ENCODE data around the gene CPVL. TPM values are rescaled to one million over a fixed set of nuclear protein-coding genes. Genes with fewer than 3 reads are reported as not detected.

Gene CPVL
- total RNA-seq, 2 experiments from 2014 or later: not detected

- TF ChIP-seq CTCF (conservative IDR thresholded peaks at IDR 0.05; ENCODE audit: low read length) (no peak), EZH2phosphoT487 (IDR thresholded peaks at IDR 0.05; ENCODE audit: borderline replicate concordance, low read depth, low read length) (no peak)
- no TSS peak for BruUV-seq (replicated peaks)
- no peaks in the 10 kb centered on the region for H3K9me3 ChIP-seq (ENCODE audit: low read length)
- H3K4me2 ChIP-seq (ENCODE audit: low read length): no peak overlapping the region
- no peaks in the 10 kb centered on the region for H3K79me2 ChIP-seq (ENCODE audit: insufficient read depth, low read depth, low read length)
- H3K9me2 ChIP-seq (ENCODE audit: insufficient read depth, low read length): no peaks in the 10 kb centered on the region
- POLR2A ChIA-PET: interaction anchor here (0.7 kb wide), 1 partner anchor 37 kb away, joined by 3 read pairs; no protein-coding TSS in a partner anchor
- H3K4me3 ChIP-seq (ENCODE audit: low read depth, low read length, poor library complexity, severe bottlenecking): no peak overlapping the region
- H2AFZ ChIP-seq (ENCODE audit: low read length): no peak overlapping the region
- H3K36me3 ChIP-seq (ENCODE audit: insufficient read depth, low read length): no peaks in the 10 kb centered on the region
- H4K20me1 ChIP-seq (ENCODE audit: insufficient read depth, low read length): no peaks in the 10 kb centered on the region
- no peak for DNase-seq (ENCODE audit: low spot score)
- no peak overlapping the region for H3K27ac ChIP-seq (ENCODE audit: low read depth, low read length, poor library complexity, severe bottlenecking)
- CTCF ChIA-PET (ENCODE audit: unreplicated experiment): no interaction called here
- intact Hi-C loops (cut with micrococcal nuclease; ENCODE audit: unreplicated experiment): no loop called here
- H3K4me1 ChIP-seq (ENCODE audit: insufficient read depth, low read length, poor library complexity, severe bottlenecking): no peaks in the 10 kb centered on the region
These were observed 146.9 kb downstream of the CPVL start for GRCh38 chr7:28999427-28999826.

DNA sequence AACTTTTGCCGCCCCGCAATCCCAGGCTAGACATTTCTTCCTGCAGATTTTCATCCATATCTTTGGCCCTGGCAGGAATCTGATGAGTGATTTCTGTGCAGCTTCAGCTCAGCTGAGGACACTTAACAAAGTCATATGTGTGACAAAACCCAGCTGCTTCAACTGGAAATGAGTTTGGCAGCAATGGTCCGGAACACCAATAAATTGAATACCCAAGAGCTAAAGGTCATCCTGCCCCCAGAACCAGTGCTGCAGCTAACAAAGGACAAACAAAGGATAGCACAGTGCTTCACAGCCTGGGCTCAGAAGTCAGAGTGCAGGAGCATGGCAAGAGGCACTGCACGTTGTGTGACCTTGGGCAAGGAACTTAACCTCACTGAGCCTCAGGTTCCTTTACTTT is 148.2 kb downstream of the CPVL start:
- Histone ChIP-seq H3K4me2 (ENCODE audit: low read length) (no peak overlapping the region), H3K9me2 (ENCODE audit: insufficient read depth, low read length) (no peaks in the 10 kb centered on the region), H3K79me2 (ENCODE audit: insufficient read depth, low read depth, low read length) (no peaks in the 10 kb centered on the region), H3K4me3 (ENCODE audit: low read depth, low read length, poor library complexity, severe bottlenecking) (no peak overlapping the region), H3K4me1 (ENCODE audit: insufficient read depth, low read length, poor library complexity, severe bottlenecking) (no peaks in the 10 kb centered on the region), H4K20me1 (ENCODE audit: insufficient read depth, low read length) (no peaks in the 10 kb centered on the region), H3K36me3 (ENCODE audit: insufficient read depth, low read length) (no peaks in the 10 kb centered on the region), H3K27ac (ENCODE audit: low read depth, low read length, poor library complexity, severe bottlenecking) (no peak overlapping the region), H2AFZ (ENCODE audit: low read length) (no peak overlapping the region), H3K9me3 (ENCODE audit: low read length) (no peaks in the 10 kb centered on the region)
- ChIA-PET POLR2A (interaction anchor here (1.2 kb wide), 1 partner anchor 86 kb away, joined by 3 read pairs; no protein-coding TSS in a partner anchor), CTCF (ENCODE audit: unreplicated experiment) (no interaction called here)
- TF ChIP-seq EZH2phosphoT487 (IDR thresholded peaks at IDR 0.05; ENCODE audit: borderline replicate concordance, low read depth, low read length): no peak
- TF ChIP-seq CTCF (conservative IDR thresholded peaks at IDR 0.05; ENCODE audit: low read length): no peak
- intact Hi-C loops (cut with micrococcal nuclease; ENCODE audit: unreplicated experiment): no loop called here
- no TSS peak for BruUV-seq (replicated peaks)
- no peak for DNase-seq (ENCODE audit: low spot score)

GRCh38 chr7:28996836-28997235 is 149.5 kb downstream of the CPVL start:
- intact Hi-C loops (cut with micrococcal nuclease; ENCODE audit: unreplicated experiment): no loop called here
- CTCF ChIA-PET (ENCODE audit: unreplicated experiment): no interaction called here
- BruUV-seq (replicated peaks): no TSS peak
- H3K9me3 ChIP-seq (ENCODE audit: low read length): no peaks in the 10 kb centered on the region
- H3K27ac ChIP-seq (ENCODE audit: low read depth, low read length, poor library complexity, severe bottlenecking): no peak overlapping the region
- H3K4me3 ChIP-seq (ENCODE audit: low read depth, low read length, poor library complexity, severe bottlenecking): no peak overlapping the region
- no peaks in the 10 kb centered on the region for H3K36me3 ChIP-seq (ENCODE audit: insufficient read depth, low read length)
- H2AFZ ChIP-seq (ENCODE audit: low read length): no peak overlapping the region
- TF ChIP-seq EZH2phosphoT487 (IDR thresholded peaks at IDR 0.05; ENCODE audit: borderline replicate concordance, low read depth, low read length): no peak
- no peak for TF ChIP-seq CTCF (conservative IDR thresholded peaks at IDR 0.05; ENCODE audit: low read length)
- no peaks in the 10 kb centered on the region for H3K4me1 ChIP-seq (ENCODE audit: insufficient read depth, low read length, poor library complexity, severe bottlenecking)
- H3K9me2 ChIP-seq (ENCODE audit: insufficient read depth, low read length): no peaks in the 10 kb centered on the region
- no peaks in the 10 kb centered on the region for H3K79me2 ChIP-seq (ENCODE audit: insufficient read depth, low read depth, low read length)
- DNase-seq (ENCODE audit: low spot score): no peak
- POLR2A ChIA-PET: interaction anchor here (1.2 kb wide), 1 partner anchor 85 kb away, joined by 3 read pairs; no protein-coding TSS in a partner anchor
- H3K4me2 ChIP-seq (ENCODE audit: low read length): no peak overlapping the region
- no peaks in the 10 kb centered on the region for H4K20me1 ChIP-seq (ENCODE audit: insufficient read depth, low read length)
